CD14-positive monocyte (primary cell): ENCODE data around the gene PRRC2B. TPM values are rescaled to one million over a fixed set of nuclear protein-coding genes. Genes with fewer than 3 reads are reported as not detected.

Experiments used
- DNase-seq, 3 donors: peaks; one replicate each; pipeline ENCODE4 v3.0.0-alpha.2; 2011 to 2022
- H2AFZ ChIP-seq: 2 replicates; pipeline ENCODE4 v1.6.0; 2012; ENCODE audit warnings: mild to moderate bottlenecking, low read depth, low read length, inconsistent platforms; ENCODE audit not compliant: insufficient read depth, poor library complexity, severe bottlenecking
- H3K27ac ChIP-seq, 2 donors: 1 replicate in 1 of 2; 2 replicates in 1 of 2; pipeline ENCODE4 v1.5.1; 2012 to 2013; ENCODE audit warnings: low read length in 2 of 2, control low read depth in 1 of 2, inconsistent platforms in 1 of 2, low read depth in 1 of 2, mild to moderate bottlenecking in 1 of 2
- H3K27me3 ChIP-seq, 2 donors: one replicate each; pipeline versions ENCODE4 v1.6.0 to v1.6.1; 2011 to 2013; ENCODE audit warnings: low read length in 2 of 2; ENCODE audit not compliant: control insufficient read depth in 2 of 2, insufficient read depth in 2 of 2
- H3K36me3 ChIP-seq, 2 donors: replicated peaks in 1 of 2; 1 replicate in 1 of 2; 2 replicates in 1 of 2; pipeline versions ENCODE4 v1.5.1 to v1.6.1; 2012 to 2013; ENCODE audit warnings: low read length in 2 of 2, control low read depth in 1 of 2, inconsistent platforms in 1 of 2, mild to moderate bottlenecking in 1 of 2; ENCODE audit not compliant: insufficient read depth in 2 of 2, control insufficient read depth in 1 of 2
- H3K4me1 ChIP-seq, 2 donors: 1 replicate in 1 of 2; 2 replicates in 1 of 2; pipeline versions ENCODE4 v1.5.1 to v1.6.1; 2012 to 2013; ENCODE audit warnings: low read length in 2 of 2, control low read depth in 1 of 2, inconsistent platforms in 1 of 2, mild to moderate bottlenecking in 1 of 2, moderate library complexity in 1 of 2; ENCODE audit not compliant: insufficient read depth in 2 of 2, control insufficient read depth in 1 of 2
- H3K4me2 ChIP-seq: replicated peaks from 2 replicates; pipeline ENCODE3; 2012; ENCODE audit warnings: low read length, moderate library complexity, mild to moderate bottlenecking; ENCODE audit not compliant: poor library complexity, severe bottlenecking; ENCODE audit errors: extremely low read depth
- H3K4me3 ChIP-seq, 3 experiments: fragments of 200-600 bp in 1 of 3; sonication (generic) in 1 of 3; replicated peaks in 1 of 3; 1 replicate in 2 of 3; 2 replicates in 1 of 3; pipeline ENCODE4 v1.5.1; 2011 to 2013; ENCODE audit warnings: low read length in 3 of 3, mild to moderate bottlenecking in 3 of 3, control low read depth in 2 of 3, low read depth in 2 of 3, inconsistent platforms in 1 of 3, moderate library complexity in 1 of 3
- H3K79me2 ChIP-seq: 2 replicates; pipeline ENCODE4 v1.6.0; 2012; ENCODE audit warnings: mild to moderate bottlenecking, control low read depth, inconsistent platforms, low read length, moderate library complexity; ENCODE audit not compliant: insufficient read depth
- H3K9ac ChIP-seq: 2 replicates; pipeline ENCODE4 v1.6.0; 2017; ENCODE audit warnings: low read length, mild to moderate bottlenecking; ENCODE audit not compliant: insufficient read depth, poor library complexity, severe bottlenecking
- H3K9me3 ChIP-seq, 2 donors: replicated peaks in 1 of 2; 1 replicate in 1 of 2; 2 replicates in 1 of 2; pipeline versions ENCODE4 v1.5.1 to v1.6.1; 2012 to 2013; ENCODE audit warnings: low read length in 2 of 2, control low read depth in 1 of 2; ENCODE audit not compliant: control insufficient read depth in 1 of 2, insufficient read depth in 1 of 2
- H4K20me1 ChIP-seq: 2 replicates; pipeline ENCODE4 v1.6.0; 2012; ENCODE audit warnings: mild to moderate bottlenecking, low read length, control low read depth, moderate library complexity; ENCODE audit not compliant: insufficient read depth
- H3K27ac Mint-ChIP-seq, 7 donors: one replicate each; pipeline ENCODE4 v1.8.0; 2020; ENCODE audit warnings: mild to moderate bottlenecking in 7 of 7, mixed read lengths in 7 of 7, moderate library complexity in 6 of 7, inconsistent platforms in 2 of 7
- H3K27me3 Mint-ChIP-seq, 3 donors: one replicate each; pipeline ENCODE4 v1.8.0; 2021 to 2022; ENCODE audit warnings: low read depth in 3 of 3, mild to moderate bottlenecking in 3 of 3, mixed read lengths in 3 of 3, moderate library complexity in 3 of 3, inconsistent platforms in 1 of 3
- H3K36me3 Mint-ChIP-seq, 2 donors: one replicate each; pipeline ENCODE4 v1.8.0; 2020; ENCODE audit warnings: mixed read lengths in 2 of 2, inconsistent platforms in 1 of 2, mild to moderate bottlenecking in 1 of 2
- H3K4me1 Mint-ChIP-seq: one replicate; pipeline ENCODE4 v1.8.0; 2020; ENCODE audit warnings: mild to moderate bottlenecking, mixed read lengths
- H3K4me3 Mint-ChIP-seq, 2 donors: one replicate each; pipeline ENCODE4 v1.8.0; 2020; ENCODE audit warnings: mild to moderate bottlenecking in 2 of 2, mixed read lengths in 2 of 2, moderate library complexity in 1 of 2
- H3K9me3 Mint-ChIP-seq, 7 donors: one replicate each; pipeline ENCODE4 v1.8.0; 2020 to 2022; ENCODE audit warnings: mixed read lengths in 7 of 7, mild to moderate bottlenecking in 6 of 7, moderate library complexity in 6 of 7, inconsistent platforms in 2 of 7
- WGBS: methylation state at CpG from one replicate; pipeline ENCODE4 v1.1.5; 2013; ENCODE audit warnings: missing lambda C conversion rate; ENCODE audit not compliant: insufficient coverage; 5-methylcytosine and 5-hydroxymethylcytosine counted together
- intact Hi-C, 2 donors: fragments of 100-400 bp; cut with micrococcal nuclease; formaldehyde crosslinking; loops; one replicate each; pipeline versions ENCODE4 v1.15.0 to v1.15.1; 2023
- polyA plus RNA-seq, 3 donors: library from polyadenylated mRNA; depleted of rRNA in 1 of 3; unstranded in 2 of 3; stranded (reverse) in 1 of 3; fragments of 300-500 nt in 2 of 3; fragments of >200 nt in 1 of 3; fragmentation: Illumina TruSeq in 2 of 3; gene quantifications; 1 replicate in 2 of 3; 2 replicates in 1 of 3; pipeline ENCODE4 v1.2.3, GENCODE V29; 2012 to 2021
- TF ChIP-seq, protein P1 (sequence below): fragments of 200-600 bp; IDR thresholded peaks from one replicate; pipeline ENCODE4 v1.8.0; 2022; ENCODE audit warnings: antibody characterized with exemption, mild to moderate bottlenecking

Gene PRRC2B
- polyA plus RNA-seq, 3 donors: 2.8 to 36.2 (median 8.6) TPM

DNA sequence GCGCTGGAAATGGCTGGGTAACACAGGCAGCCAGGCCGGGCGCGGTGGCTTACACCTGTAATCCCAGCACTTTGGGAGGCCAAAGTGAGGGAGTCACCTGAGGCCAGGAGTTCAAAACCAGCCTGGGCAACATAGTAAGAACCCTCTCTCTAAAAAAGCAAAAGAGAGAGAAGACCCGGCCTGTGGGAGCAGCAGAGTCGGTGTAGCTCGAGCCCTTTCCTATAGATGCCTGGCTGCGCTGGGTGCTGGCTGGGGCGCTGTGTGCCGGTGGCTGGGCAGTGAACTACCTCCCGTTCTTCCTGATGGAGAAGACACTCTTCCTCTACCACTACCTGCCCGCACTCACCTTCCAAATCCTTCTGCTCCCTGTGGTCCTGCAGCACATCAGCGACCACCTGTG, 127.9 kb downstream of the PRRC2B start:
- peaks cover 2 to 4% of the 10 kb centered on the region in 2 donors for H3K9me3 ChIP-seq
- Mint-ChIP-seq H3K27ac (peak overlapping the region in 1 of 7 donors; percentile 26), H3K9me3 (peaks cover 0 to 3% (median 0%) of the 10 kb centered on the region in 7 donors), H3K36me3 (peaks cover 69 to 83% of the 10 kb centered on the region in 2 donors), H3K27me3 (peaks cover 0 to 4% (median 3%) of the 10 kb centered on the region in 3 donors), H3K4me1 (no peaks in the 10 kb centered on the region), H3K4me3 (no peak overlapping the region)
- no peak overlapping the region for H3K4me2 ChIP-seq
- no peaks in the 10 kb centered on the region for H3K79me2 ChIP-seq
- no peak overlapping the region for H2AFZ ChIP-seq
- no peaks in the 10 kb centered on the region for H4K20me1 ChIP-seq
- no peaks in the 10 kb centered on the region for H3K4me1 ChIP-seq
- intact Hi-C loops: no loop called here
- no peak overlapping the region for H3K27ac ChIP-seq
- over 99% methylated on average over 13 of the region's 13 CpGs for WGBS
- peaks cover 78 to 89% of the 10 kb centered on the region in 2 donors for H3K36me3 ChIP-seq
- no peaks in the 10 kb centered on the region for H3K27me3 ChIP-seq
- H3K9ac ChIP-seq: no peak overlapping the region
- no peak overlapping the region for H3K4me3 ChIP-seq
- no peak for DNase-seq
- TF ChIP-seq, protein P1, sequence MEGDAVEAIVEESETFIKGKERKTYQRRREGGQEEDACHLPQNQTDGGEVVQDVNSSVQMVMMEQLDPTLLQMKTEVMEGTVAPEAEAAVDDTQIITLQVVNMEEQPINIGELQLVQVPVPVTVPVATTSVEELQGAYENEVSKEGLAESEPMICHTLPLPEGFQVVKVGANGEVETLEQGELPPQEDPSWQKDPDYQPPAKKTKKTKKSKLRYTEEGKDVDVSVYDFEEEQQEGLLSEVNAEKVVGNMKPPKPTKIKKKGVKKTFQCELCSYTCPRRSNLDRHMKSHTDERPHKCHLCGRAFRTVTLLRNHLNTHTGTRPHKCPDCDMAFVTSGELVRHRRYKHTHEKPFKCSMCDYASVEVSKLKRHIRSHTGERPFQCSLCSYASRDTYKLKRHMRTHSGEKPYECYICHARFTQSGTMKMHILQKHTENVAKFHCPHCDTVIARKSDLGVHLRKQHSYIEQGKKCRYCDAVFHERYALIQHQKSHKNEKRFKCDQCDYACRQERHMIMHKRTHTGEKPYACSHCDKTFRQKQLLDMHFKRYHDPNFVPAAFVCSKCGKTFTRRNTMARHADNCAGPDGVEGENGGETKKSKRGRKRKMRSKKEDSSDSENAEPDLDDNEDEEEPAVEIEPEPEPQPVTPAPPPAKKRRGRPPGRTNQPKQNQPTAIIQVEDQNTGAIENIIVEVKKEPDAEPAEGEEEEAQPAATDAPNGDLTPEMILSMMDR: no peak

DNA sequence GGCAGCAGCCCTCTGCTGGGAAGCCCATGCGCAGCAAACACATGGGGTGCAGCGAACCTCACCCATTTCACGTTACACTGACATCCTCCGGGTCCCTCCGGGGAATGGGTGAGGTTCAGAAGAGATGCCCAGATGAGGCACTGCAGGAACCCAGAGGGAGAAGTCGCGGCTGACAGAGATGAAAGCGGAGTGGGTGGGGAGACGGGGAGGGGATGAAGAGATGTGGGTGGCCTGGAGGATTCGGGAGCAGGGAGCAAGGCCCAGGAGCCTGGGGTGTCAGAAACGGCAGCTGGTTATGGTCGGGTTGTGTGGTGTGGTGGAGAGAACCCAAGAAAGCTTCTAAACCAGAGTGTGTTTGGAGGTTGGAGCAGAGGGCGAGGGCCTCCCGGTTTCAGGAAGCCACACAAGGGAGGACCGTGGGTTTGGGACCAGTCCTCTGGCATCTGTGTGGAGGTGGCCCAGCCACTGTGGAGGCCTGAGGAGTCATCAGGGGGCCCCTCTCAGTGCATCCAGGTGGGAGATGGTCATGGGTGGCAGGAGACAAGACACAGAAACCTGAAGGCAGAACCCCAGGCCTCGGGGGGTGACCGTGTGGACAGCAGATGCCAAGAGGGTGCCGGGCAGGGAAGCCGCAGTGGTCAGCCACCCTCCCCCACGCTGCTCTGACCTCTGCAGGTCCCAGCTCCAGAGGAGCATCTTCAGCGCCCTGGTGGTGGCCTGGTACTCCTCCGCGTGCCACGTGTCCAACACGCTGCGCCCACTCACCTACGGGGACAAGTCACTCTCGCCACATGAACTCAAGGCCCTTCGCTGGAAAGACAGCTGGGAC, 128.6 kb downstream of the PRRC2B start:
- H3K36me3 ChIP-seq: peaks cover 85 to 95% of the 10 kb centered on the region in 2 donors
- WGBS: 95% methylated on average over 29 of the region's 29 CpGs
- H3K4me3 ChIP-seq: no peak overlapping the region
- no peak overlapping the region for H3K27ac ChIP-seq
- intact Hi-C loops: no loop called here
- no peak overlapping the region for H2AFZ ChIP-seq
- H3K79me2 ChIP-seq: no peaks in the 10 kb centered on the region
- no peak overlapping the region for H3K9ac ChIP-seq
- Mint-ChIP-seq H3K27ac (peak overlapping the region in 1 of 7 donors; percentile 26), H3K4me3 (no peak overlapping the region), H3K27me3 (peaks cover 0 to 3% (median 1%) of the 10 kb centered on the region in 3 donors), H3K9me3 (no peaks in the 10 kb centered on the region), H3K4me1 (no peaks in the 10 kb centered on the region), H3K36me3 (peaks cover 73 to 85% of the 10 kb centered on the region in 2 donors)
- H3K9me3 ChIP-seq: no peaks in the 10 kb centered on the region
- no peaks in the 10 kb centered on the region for H4K20me1 ChIP-seq
- H3K27me3 ChIP-seq: no peaks in the 10 kb centered on the region
- TF ChIP-seq, protein P1: no peak
- no peaks in the 10 kb centered on the region for H3K4me1 ChIP-seq
- no peak overlapping the region for H3K4me2 ChIP-seq
- no peak for DNase-seq
